ENCODE data around the gene TNF.
A peak's percentile ranks its signal among the peaks of the same experiment; 100 is the strongest.

Gene TNF

DNA sequence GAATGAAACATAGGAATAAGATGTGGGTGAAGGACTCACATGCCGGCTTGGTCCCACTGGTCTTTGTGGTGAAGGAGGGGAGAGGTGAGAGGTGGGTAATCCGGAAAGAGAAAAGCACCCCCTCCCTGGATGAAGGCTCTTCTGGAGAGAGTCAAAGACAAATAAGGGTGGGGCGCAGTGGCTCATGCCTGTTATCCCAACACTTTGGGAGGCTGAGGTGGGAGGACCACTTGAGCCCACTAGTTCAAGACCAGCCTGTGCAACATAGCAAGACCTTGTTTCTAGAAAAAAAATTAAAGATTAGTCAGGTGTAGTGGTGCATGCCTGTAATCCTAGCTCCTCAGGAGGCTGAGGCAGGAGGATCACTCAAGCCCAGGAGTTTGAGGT is 3.7 kb downstream of the TNF start:
- Histone ChIP-seq H3K4me2 (ENCODE audit: low read depth, low read length, poor library complexity, severe bottlenecking) (peak overlapping the region; percentile 86), H3K9me2 (replicated peaks; ENCODE audit: insufficient read depth, low read length) (no peaks in the 10 kb centered on the region), H3F3A (ENCODE audit: insufficient read depth) (peaks cover 89% of the 10 kb centered on the region), H3K27ac (ENCODE audit: low read depth, low read length) (peak overlapping the region; percentile 92), H3K27me3 (ENCODE audit: low read length) (no peaks in the 10 kb centered on the region), H3K4me3 (ENCODE audit: insufficient read depth, low read length, poor library complexity, severe bottlenecking) (no peak overlapping the region), H3K79me2 (ENCODE audit: insufficient read depth, low read length) (peaks cover 43% of the 10 kb centered on the region), H3K9ac (ENCODE audit: low read length) (no peak overlapping the region), H4K20me1 (ENCODE audit: low read depth, low read length) (no peaks in the 10 kb centered on the region), H3K9me3 (ENCODE audit: insufficient read depth, low read length) (no peaks in the 10 kb centered on the region), H2AFZ (ENCODE audit: low read depth, low read length, severe bottlenecking) (no peak overlapping the region), H3K36me3 (ENCODE audit: low read length) (peaks cover 3% of the 10 kb centered on the region; the same call in 1 of the 2 replicates)
- TF ChIP-seq, protein P1, sequence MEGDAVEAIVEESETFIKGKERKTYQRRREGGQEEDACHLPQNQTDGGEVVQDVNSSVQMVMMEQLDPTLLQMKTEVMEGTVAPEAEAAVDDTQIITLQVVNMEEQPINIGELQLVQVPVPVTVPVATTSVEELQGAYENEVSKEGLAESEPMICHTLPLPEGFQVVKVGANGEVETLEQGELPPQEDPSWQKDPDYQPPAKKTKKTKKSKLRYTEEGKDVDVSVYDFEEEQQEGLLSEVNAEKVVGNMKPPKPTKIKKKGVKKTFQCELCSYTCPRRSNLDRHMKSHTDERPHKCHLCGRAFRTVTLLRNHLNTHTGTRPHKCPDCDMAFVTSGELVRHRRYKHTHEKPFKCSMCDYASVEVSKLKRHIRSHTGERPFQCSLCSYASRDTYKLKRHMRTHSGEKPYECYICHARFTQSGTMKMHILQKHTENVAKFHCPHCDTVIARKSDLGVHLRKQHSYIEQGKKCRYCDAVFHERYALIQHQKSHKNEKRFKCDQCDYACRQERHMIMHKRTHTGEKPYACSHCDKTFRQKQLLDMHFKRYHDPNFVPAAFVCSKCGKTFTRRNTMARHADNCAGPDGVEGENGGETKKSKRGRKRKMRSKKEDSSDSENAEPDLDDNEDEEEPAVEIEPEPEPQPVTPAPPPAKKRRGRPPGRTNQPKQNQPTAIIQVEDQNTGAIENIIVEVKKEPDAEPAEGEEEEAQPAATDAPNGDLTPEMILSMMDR (IDR thresholded peaks at IDR 0.05; ENCODE audit: insufficient read depth, low read length, poor library complexity, severe bottlenecking) = no peak
- no peak for TF ChIP-seq EZH2phosphoT487 (conservative IDR thresholded peaks at IDR 0.05; ENCODE audit: low read length)

DNA sequence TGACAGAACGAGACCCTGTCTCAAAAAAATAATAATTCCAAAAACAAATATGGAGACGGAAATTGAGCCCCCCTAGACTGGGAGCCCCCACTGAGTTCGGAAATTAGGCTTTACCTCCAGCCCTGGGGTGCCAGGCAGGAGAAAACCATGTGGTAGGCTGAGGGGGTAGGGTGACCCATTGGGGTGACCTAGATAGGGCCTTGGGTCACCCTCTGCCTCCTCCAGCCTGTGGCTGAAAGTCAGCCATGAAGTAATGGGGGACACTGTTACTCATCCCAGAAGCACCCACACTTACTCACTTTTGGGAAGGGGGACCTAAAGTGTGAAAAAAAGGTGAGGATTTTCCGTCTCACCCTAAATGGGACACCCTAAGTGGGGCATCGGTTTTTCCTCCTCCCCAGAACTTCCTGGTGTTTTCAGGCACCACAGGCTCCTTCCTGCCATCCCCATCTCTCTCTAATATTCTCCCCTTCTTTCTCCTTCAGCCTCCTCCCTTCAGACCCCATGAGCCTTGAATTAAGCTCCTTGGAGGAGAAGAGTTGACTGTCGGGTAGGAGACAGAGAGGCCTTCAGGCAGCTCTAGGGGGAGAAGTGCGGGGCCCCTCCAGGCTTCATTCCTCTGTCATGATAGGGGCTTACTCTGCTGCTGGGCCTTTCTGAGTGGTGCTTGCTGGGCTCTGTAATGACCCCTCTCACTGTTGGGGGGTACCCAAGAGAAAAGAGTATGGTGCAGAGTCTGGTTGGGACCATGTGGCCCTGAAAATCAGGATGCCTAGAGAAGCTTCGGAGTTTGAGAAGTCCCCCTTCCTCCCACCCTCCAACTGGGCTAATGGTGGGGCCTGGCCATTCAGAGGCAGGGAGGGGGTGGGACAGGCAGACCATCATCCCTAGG is 4.4 kb downstream of the TNF start:
- TF ChIP-seq, protein P1 (IDR thresholded peaks at IDR 0.05; ENCODE audit: insufficient read depth, low read length, poor library complexity, severe bottlenecking) = no peak
- TF ChIP-seq EZH2phosphoT487 (conservative IDR thresholded peaks at IDR 0.05; ENCODE audit: low read length) = no peak
- Histone ChIP-seq H3K4me3 (ENCODE audit: insufficient read depth, low read length, poor library complexity, severe bottlenecking) (peak overlapping the region; percentile 86), H3K9ac (ENCODE audit: low read length) (peak overlapping the region; percentile 87)

DNA sequence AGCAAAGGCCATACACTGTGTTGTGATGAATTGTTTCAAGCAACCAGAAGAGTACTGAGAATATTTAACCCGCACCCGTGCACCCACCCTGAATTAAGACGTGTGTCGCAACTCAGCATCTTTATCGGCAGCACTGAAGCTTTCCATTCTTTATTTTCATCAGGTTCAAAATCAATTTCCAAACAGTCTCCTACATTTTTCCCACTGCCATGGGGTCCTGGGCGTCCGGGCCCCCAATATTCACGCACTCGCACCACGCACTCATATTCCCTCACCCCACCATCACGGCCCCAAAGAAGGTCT is 5.0 kb downstream of the TNF start:
- H3K9me2 ChIP-seq (replicated peaks; ENCODE audit: insufficient read depth, low read length) = no peaks in the 10 kb centered on the region
- H3K27ac ChIP-seq (ENCODE audit: low read depth, low read length) = peak overlapping the region; percentile 92
- no peaks in the 10 kb centered on the region for H4K20me1 ChIP-seq (ENCODE audit: low read depth, low read length)
- no peaks in the 10 kb centered on the region for H3K27me3 ChIP-seq (ENCODE audit: low read length)
- TF ChIP-seq, protein P1 (IDR thresholded peaks at IDR 0.05; ENCODE audit: insufficient read depth, low read length, poor library complexity, severe bottlenecking) = no peak
- TF ChIP-seq EZH2phosphoT487 (conservative IDR thresholded peaks at IDR 0.05; ENCODE audit: low read length) = no peak
- peak overlapping the region; percentile 86 for H3K4me2 ChIP-seq (ENCODE audit: low read depth, low read length, poor library complexity, severe bottlenecking)
- H3K36me3 ChIP-seq (ENCODE audit: low read length) = peaks cover 3% of the 10 kb centered on the region; the same call in 1 of the 2 replicates
- H3K9me3 ChIP-seq (ENCODE audit: insufficient read depth, low read length) = no peaks in the 10 kb centered on the region
- peaks cover 37% of the 10 kb centered on the region for H3K79me2 ChIP-seq (ENCODE audit: insufficient read depth, low read length)
- H2AFZ ChIP-seq (ENCODE audit: low read depth, low read length, severe bottlenecking) = peak overlapping the region; percentile 15
- H3K9ac ChIP-seq (ENCODE audit: low read length) = peak overlapping the region; percentile 87
- H3K4me3 ChIP-seq (ENCODE audit: insufficient read depth, low read length, poor library complexity, severe bottlenecking) = peak overlapping the region; percentile 86
- H3F3A ChIP-seq (ENCODE audit: insufficient read depth) = peaks cover 88% of the 10 kb centered on the region

More for the DNA sequence above, 4.4 kb downstream of the TNF start:
- H2AFZ ChIP-seq (ENCODE audit: low read depth, low read length, severe bottlenecking) = no peak overlapping the region
- peak overlapping the region; percentile 92 for H3K27ac ChIP-seq (ENCODE audit: low read depth, low read length)
- H3K4me2 ChIP-seq (ENCODE audit: low read depth, low read length, poor library complexity, severe bottlenecking) = peak overlapping the region; percentile 86
- H3K27me3 ChIP-seq (ENCODE audit: low read length) = no peaks in the 10 kb centered on the region
- no peaks in the 10 kb centered on the region for H3K9me2 ChIP-seq (replicated peaks; ENCODE audit: insufficient read depth, low read length)
- no peaks in the 10 kb centered on the region for H4K20me1 ChIP-seq (ENCODE audit: low read depth, low read length)
- peaks cover 87% of the 10 kb centered on the region for H3F3A ChIP-seq (ENCODE audit: insufficient read depth)
- H3K79me2 ChIP-seq (ENCODE audit: insufficient read depth, low read length) = peaks cover 43% of the 10 kb centered on the region
- H3K9me3 ChIP-seq (ENCODE audit: insufficient read depth, low read length) = no peaks in the 10 kb centered on the region
- peaks cover 3% of the 10 kb centered on the region; the same call in 1 of the 2 replicates for H3K36me3 ChIP-seq (ENCODE audit: low read length)
